Mesenteric fat pad (tissue), 1 donor: ENCODE results near the gene HSD17B14. TPM values are rescaled to one million over a fixed set of nuclear protein-coding genes. Genes with fewer than 3 reads are reported as not detected.

Source experiments
- total RNA-seq: library from RNA; stranded (reverse); fragmentation: NEBNext Ultra II Directional; extraction: Animal tissue kit (Norgen Biotek cat#: 25700); gene quantifications from one replicate; pipeline ENCODE4 v1.2.1, GENCODE V29; 2021
- donor health status: DM: yes; HTN: yes; CAD: no.

Gene HSD17B14
- total RNA-seq, 1 donor from 2014 or later = 9.4 TPM

Other genes starting within 250 kb of the HSD17B14 start
- not detected for gene SPACA4, start 229.7 kb downstream of the HSD17B14 start, total RNA-seq
- gene FAM83E, start 221.4 kb downstream of the HSD17B14 start, total RNA-seq = 0.71 TPM
- 876 TPM for gene RPL18, start 217.3 kb downstream of the HSD17B14 start, total RNA-seq
- 14.0 TPM for gene SPHK2, start 217.0 kb downstream of the HSD17B14 start, total RNA-seq
- 1.4 TPM for gene DBP, start 199.1 kb downstream of the HSD17B14 start, total RNA-seq
- 3.3 TPM for gene CA11, start 190.3 kb downstream of the HSD17B14 start, total RNA-seq
- gene NTN5, start 163.5 kb downstream of the HSD17B14 start, total RNA-seq = 0.51 TPM
- 0.19 TPM for gene FUT2, start 140.5 kb downstream of the HSD17B14 start, total RNA-seq
- 0.58 TPM for gene MAMSTR, start 116.8 kb downstream of the HSD17B14 start, total RNA-seq
- gene RASIP1, start 95.9 kb downstream of the HSD17B14 start, total RNA-seq = 34.5 TPM
- gene IZUMO1, start 89.6 kb downstream of the HSD17B14 start, total RNA-seq = 2.0 TPM
- gene FUT1, start 83.8 kb downstream of the HSD17B14 start, total RNA-seq = 5.7 TPM
- gene FGF21, start 81.0 kb downstream of the HSD17B14 start, total RNA-seq = not detected
- gene BCAT2, start 25.5 kb downstream of the HSD17B14 start, total RNA-seq = 20.3 TPM
- 44.9 TPM for gene PLEKHA4, start 32.1 kb upstream of the HSD17B14 start, total RNA-seq
- 152 TPM for gene PPP1R15A, start 35.9 kb upstream of the HSD17B14 start, total RNA-seq
- not detected for gene TULP2, start 62.3 kb upstream of the HSD17B14 start, total RNA-seq
- 304 TPM for gene NUCB1, start 63.8 kb upstream of the HSD17B14 start, total RNA-seq
- 0.61 TPM for gene DHDH, start 97.2 kb upstream of the HSD17B14 start, total RNA-seq
- 71.8 TPM for gene BAX, start 118.4 kb upstream of the HSD17B14 start, total RNA-seq
- 9,334 TPM for gene FTL, start 128.8 kb upstream of the HSD17B14 start, total RNA-seq
- gene GYS1, start 156.8 kb upstream of the HSD17B14 start, total RNA-seq = 82.0 TPM
- gene RUVBL2, start 157.4 kb upstream of the HSD17B14 start, total RNA-seq = 40.0 TPM
- gene LHB, start 180.6 kb upstream of the HSD17B14 start, total RNA-seq = not detected
- gene CGB3, start 187.8 kb upstream of the HSD17B14 start, total RNA-seq = not detected
- not detected for gene CGB2, start 195.4 kb upstream of the HSD17B14 start, total RNA-seq
- not detected for gene CGB1, start 200.4 kb upstream of the HSD17B14 start, total RNA-seq
- gene CGB5, start 207.4 kb upstream of the HSD17B14 start, total RNA-seq = not detected
- gene CGB8, start 212.6 kb upstream of the HSD17B14 start, total RNA-seq = not detected
- gene CGB7, start 221.3 kb upstream of the HSD17B14 start, total RNA-seq = not detected
- gene NTF4, start 228.3 kb upstream of the HSD17B14 start, total RNA-seq = not detected
- gene KCNA7, start 236.2 kb upstream of the HSD17B14 start, total RNA-seq = not detected
- gene SNRNP70, start 249.0 kb upstream of the HSD17B14 start, total RNA-seq = 148 TPM